NCI-H748 (cell line): Measurements from ENCODE around the gene MAZ.
"Not testable (repeated sequence)": the region's sequence is repeated elsewhere in the genome, so short reads cannot be mapped to it uniquely, and the experiment has no call there.

Experiments used
- DNase-seq: peaks from one replicate; lab custom pipeline; 2025; ENCODE audit not compliant: unreplicated experiment; lab: John Stamatoyannopoulos, UW

The MAZ gene

DNA sequence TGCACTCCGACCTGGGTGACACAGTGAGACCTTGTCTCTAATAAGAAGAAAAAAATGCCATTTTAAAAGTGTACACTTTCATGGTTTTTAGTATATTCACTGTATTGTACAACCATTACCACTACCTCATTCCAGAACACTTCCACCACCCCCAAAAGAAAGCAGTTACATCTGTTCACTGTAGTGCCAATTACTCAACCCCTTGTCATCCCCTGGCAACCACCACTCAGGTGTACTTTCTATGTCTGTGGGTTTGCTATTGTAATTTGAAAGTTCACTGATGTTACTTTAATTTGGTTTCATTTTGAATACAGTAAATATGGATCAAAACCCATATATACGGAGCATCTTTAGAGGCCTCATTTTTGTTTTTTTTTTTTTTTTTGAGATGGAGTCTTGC is 22.2 kb upstream of the MAZ start:
- DNase-seq = no peak

DNA sequence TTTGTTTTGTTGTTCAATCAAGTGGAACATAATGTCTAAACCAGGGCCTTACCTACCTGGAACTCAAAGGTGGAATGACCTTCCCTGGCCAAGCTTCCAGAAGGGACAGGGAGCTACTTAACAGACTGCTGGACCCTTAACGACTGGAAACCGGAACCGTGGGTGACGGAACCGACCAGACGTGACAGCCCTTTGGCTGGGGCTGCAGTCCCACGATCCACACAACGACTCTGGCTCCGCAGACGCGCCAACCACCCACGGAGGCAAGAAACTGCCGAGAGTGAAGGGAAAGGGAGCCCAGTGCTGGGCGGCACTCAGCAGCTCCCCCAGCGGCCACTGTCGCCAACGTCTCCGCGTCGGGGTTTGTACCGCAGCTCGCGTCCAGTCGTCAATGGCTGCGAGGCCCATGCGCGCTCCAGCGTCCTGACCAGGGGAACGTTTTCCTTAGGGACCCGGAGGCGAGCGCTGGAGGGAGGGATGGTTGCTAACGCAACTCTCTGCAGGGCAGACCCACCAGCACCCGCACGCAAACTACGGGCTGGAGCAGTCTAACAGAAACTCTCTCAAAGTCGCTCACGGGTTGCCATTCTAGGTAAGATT is 21.3 kb upstream of the MAZ start:
- DNase-seq = no peak

DNA sequence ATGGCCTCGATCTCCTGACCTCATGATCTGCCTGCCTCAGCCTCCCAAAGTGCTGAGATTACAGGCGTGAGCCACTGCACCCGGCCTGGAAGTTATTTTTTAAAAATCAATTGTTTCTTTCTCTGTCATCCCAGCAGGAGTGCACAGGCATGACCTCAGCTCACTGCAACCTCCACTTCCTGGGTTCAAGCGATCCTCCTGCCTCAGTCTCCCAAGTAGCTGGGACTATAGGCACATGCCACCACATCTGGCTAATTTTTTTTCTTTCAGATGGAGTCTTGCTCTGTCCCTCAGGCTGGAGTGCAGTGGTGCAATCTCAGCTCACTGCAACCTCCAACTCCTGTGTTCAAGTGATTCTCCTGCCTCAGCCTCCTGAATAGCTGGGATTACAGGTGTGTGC is 19.2 kb upstream of the MAZ start:
- DNase-seq = not testable (repeated sequence)

DNA sequence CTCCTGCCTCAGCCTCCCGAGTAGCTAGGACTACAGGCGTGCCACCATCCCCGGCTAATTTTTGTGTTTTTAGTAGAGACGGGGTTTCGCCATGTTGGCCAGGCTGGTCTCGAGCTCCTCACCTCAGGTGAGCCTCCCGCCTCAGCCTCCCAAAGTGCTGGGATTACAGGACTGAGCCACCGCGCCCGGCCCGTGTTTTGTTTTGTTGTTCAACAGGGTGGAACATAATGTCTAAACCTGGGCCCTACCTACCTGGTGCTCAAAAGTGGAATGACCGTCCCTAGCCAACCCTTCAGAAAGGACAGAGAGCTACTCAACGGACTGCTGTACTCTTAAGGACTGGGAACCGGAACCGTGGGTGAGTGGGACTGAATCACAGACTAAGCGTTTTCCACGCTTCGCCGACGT is 16.6 kb upstream of the MAZ start:
- DNase-seq = no peak

DNA sequence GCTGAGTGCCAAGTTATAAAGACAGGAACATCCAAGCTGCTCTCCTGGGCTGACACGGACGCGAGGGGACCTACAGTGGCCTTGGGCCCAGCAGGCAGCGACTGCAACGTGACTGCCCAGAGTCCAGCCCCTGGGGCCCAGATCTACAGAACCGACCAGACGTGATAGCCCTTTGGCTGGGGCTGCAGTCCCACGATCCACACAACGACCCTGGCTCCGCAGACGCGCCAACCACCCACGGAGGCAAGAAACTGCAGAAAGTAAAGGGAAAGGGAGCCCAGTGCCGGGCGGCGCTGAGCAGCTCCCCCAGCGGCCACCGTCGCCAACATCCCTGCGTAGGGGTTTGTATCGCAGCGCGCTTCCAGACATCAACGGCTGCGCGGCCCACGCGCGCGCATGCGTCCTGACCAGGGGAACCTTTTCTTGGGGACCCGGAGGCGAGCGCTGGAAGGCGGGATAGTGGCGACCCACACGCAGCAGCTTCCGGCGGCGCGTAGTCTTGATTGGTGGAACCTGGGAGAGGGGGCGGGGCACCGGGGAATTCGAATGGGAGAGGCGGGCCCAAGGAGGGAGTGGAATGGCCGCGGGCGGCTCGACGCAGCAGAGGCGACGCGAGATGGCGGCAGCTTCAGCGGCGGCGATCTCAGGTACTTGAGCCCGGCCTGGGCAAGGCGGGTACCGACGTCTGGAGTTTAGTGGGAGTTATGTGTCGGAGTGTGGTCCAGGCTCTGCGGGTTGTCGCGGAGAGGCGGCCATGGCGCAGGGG is 16.0 kb upstream of the MAZ start, which contains the start of gene KIF22:
Gene KIF22, plus strand, starts transcription at position 569 of the 766 bp plus-strand sequence. Its CDS starts 9 bp downstream, at position 578.
- DNase-seq = peak; percentile 97

DNA sequence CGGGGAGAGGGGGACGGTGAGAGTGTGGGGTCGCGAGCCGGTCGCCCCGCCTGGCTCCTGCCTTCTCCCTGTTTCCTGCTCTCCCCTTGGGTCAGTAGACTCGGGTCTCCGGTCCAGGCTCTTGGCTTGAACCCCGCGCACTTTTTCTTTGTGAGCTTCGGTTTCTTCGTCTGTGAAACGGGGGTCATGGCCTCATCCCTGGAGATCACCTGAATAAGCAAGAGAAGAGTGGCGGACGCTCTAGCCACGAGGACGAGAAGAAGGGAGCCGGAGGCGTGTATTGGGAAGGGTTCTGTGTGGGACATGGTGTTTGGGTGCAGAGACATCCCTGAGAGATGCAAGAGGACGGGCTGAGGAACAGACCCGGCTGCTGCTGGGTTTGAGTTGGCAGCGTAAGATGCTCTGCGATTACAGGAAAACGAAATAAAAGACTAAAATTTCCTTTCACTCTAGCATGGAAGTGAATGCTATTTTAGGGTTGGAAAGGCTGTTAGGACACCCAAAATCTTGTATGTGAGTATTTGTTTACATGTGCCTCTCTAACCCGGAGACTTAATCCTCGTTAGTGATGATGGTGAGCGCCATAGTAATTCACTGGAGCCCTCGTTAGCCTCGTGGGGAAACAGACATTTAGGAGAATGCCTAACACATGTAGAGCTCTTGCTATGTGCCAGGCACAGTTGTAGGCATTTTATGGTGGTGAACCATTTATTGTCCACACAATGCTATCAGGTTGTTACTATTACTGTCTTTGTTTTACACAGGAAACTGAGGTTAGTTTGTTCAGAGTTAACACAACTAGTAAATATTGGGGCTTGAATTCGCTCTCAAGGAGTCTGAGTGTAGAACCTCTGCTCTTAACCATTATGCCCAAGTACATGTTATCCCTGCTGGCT is 15.1 kb upstream of the MAZ start:
- DNase-seq = peak; percentile 31

DNA sequence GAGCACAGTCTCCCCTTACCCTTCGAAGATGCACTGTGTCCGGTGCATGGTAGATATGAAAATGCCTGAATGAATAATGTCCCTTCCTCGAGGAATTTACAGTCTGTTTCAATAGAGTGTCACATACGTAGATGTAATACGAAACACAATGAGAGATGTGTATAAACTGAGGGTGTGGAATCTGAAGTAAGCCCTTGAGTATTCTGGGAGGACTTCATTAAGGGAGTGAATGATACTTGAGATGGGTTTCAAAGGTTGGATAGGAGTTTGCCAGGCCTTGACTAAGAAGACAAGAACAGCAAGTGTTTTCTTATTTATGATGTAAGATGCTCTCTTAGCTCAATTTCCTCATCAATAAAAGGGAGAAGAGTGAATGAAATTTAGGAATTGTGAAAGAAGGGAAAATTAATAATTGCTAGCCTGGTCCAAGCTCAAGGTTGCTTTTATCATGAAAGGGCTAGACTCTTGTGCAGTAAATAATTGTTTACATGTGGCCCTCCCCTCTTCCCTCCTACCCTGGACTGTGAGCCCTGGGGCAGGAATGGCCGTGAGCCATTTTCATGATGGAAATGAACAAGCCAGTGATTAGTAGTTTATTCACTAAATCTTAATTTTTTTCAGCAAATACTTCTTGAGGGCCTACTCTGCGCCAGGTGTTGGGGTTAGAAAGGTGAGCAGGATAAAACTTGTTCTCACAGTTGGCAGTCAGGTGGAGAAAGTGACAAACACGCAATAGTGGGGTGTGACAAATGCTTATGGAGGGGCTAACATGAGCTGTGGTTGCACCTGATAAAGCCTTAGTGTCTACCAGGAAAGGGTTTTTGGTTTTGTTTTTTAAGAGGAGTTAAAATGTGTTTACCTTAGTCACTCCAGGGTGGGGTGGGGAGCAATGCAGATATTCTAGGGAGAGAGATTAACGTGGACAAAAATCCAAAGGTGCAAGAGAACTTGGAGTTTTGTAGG is 14.2 kb upstream of the MAZ start:
- DNase-seq = no peak

DNA sequence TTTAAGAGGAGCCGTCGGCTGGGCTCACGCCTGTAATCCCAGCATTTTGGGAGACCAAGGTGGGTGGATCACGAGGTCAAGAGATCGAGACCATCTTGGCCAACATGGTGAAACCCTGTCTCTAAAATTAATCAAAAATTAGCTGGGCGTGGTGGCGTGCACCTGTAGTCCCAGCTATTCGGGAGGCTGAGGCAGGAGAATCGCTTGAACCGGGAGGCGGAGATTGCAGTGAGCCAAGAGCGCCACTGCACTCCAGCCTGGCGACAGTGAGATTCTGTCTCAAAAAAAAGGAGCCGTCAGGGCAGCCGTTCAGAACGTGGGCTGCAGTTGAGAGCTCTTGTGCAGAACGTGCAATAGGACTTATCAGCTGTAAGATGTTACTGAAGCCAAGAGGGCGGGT is 13.2 kb upstream of the MAZ start:
- DNase-seq = not testable (repeated sequence)

DNA sequence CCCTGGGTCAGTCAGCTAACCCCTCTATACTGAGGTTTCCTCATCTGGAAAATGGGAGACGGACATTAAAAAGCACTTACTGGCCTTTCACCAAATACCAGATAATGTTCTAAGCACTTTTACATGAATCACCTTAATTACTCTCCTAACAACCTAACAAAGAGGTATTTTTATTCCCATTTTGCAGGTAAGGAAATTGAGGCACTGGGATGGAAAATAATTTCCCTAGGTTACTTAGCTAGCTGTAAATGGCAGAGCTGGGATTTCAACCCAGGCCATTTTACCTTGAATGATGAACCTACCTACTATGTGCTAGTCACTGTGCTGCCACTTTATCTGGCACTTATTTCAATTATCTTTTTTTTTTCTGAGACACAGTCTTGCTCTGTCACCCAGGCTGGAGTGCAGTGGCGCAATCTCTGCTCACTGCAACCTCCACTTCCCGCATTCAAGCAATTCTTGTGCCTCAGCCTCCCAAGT is 12.1 kb upstream of the MAZ start:
- no peak for DNase-seq

DNA sequence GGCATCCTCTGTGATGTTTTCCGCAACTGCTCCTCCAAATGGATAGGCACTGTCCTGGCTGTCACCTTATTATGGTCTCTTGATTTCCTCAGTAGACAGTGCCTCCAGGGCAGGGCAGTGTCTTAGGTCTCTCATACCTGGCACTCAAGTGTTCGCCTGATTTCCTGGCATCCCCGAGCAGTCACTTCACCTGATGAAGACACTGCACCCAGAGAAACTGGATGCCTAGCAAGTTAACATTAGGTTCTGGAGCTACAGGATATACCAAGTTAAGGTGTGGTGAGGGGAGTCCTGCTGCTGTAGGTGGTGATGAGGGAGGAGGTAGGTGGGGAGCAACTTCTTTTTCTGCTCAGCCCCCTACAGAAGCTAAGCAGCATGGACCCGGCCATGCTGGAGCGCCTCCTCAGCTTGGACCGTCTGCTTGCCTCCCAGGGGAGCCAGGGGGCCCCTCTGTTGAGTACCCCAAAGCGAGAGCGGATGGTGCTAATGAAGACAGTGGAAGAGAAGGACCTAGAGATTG is 3.9 kb upstream of the MAZ start:
- no peak for DNase-seq

DNA sequence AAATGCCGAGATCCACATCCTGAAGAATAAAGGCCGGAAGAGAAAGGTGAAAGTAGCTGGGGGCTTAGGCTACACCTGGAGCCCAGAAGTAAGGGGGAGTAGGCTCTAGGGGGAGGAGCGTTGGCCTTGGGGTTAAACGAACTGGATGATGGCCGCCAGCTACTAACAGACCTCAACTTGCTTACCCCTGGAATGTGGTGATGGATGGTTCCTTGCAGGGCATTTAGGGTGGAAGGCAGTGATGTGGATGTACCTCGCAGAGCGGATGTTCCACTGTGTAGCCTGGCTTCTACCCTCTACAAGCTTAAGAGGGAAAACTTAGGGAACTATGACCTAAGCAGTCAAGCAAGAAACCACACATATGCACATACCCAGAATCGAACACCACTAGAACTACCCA is 2.3 kb upstream of the MAZ start:
- DNase-seq = no peak

DNA sequence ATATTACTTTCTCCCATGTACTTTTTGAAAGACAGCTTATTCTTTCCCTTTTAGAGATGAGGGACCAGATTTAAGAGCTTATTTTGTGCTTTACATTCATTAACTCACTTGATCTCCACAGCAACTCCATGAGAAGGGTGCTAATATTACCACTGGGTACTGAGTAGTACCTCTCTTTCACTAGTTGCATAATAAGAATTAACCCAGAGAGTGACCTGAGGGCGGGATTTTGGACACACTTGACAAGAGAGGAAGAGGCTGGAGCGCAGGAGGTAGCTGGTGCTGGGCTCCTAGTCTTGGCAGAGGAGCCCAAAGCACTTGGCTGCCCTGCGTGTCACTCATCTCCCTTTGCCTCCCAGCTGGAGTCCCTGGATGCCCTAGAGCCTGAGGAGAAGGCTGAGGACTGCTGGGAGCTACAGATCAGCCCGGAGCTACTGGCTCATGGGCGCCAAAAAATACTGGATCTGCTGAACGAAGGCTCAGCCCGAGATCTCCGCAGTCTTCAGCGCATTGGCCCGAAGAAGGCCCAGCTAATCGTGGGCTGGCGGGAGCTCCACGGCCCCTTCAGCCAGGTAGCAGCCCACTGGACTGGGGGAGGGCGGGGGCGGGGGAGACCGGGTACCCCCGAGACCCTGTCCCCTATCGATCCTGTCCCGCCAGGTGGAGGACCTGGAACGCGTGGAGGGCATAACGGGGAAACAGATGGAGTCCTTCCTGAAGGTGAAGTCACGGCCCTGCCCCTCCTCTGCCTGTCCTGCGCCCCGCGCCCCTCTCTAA is 1.7 kb upstream of the MAZ start:
- peak; percentile 45 for DNase-seq

DNA sequence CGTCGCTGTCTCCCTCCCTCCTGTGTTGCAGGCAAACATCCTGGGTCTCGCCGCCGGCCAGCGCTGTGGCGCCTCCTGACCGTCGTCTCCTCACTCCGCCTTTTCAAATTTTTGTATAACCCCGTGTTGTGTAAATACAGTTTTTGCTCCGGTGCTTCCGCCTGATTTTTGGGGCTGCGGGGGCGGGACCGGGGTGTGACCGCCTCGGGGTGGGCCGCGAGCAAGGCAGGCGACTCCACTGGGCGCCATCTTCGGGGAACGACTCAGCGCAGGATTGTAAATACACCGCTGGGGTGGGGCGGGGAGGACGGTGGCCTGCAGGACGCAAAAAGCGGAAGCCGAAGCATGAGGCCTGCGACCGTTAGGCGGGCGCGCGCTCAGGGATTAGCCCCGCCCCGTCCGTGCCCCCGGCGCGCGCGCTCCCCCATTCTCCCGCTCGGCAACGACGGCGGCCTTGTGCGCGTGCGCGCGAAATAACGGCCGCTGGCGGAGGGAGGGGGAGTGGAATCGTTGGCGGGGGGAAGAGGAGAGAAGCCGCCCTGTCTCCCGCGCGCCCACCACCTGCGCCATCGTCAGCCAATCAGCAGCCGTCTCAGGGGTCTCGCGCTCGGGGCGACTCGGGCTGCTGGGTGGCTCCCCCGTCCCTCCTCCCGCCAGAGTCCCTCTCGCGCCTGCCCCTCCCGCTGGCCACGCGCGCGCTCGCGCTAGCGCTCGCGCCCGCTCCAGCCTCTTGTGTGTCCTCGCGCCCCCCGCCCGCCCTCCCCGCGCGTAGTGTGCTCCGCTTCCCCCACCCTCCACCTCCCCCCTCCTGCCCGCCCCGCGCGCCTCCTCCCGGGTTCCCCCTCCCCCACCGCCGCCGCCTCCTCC is 864 bp upstream of the MAZ start:
- DNase-seq = peak; percentile 99

DNA sequence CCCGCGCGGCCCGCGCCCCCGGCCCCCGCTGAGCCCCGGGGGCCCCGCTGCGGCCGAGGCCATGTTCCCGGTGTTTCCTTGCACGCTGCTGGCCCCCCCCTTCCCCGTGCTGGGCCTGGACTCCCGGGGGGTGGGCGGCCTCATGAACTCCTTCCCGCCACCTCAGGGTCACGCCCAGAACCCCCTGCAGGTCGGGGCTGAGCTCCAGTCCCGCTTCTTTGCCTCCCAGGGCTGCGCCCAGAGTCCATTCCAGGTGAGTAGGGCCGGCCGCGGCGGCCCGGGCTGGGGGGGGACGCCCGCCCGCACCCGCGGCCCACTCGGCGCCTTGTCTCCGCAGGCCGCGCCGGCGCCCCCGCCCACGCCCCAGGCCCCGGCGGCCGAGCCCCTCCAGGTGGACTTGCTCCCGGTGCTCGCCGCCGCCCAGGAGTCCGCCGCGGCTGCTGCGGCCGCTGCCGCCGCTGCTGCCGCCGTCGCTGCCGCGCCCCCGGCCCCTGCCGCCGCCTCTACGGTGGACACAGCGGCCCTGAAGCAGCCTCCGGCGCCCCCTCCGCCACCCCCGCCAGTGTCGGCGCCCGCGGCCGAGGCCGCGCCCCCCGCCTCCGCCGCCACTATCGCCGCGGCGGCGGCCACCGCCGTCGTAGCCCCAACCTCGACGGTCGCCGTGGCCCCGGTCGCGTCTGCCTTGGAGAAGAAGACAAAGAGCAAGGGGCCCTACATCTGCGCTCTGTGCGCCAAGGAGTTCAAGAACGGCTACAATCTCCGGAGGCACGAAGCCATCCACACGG is 504 bp downstream of the MAZ start:
- peak; percentile 85 for DNase-seq

DNA sequence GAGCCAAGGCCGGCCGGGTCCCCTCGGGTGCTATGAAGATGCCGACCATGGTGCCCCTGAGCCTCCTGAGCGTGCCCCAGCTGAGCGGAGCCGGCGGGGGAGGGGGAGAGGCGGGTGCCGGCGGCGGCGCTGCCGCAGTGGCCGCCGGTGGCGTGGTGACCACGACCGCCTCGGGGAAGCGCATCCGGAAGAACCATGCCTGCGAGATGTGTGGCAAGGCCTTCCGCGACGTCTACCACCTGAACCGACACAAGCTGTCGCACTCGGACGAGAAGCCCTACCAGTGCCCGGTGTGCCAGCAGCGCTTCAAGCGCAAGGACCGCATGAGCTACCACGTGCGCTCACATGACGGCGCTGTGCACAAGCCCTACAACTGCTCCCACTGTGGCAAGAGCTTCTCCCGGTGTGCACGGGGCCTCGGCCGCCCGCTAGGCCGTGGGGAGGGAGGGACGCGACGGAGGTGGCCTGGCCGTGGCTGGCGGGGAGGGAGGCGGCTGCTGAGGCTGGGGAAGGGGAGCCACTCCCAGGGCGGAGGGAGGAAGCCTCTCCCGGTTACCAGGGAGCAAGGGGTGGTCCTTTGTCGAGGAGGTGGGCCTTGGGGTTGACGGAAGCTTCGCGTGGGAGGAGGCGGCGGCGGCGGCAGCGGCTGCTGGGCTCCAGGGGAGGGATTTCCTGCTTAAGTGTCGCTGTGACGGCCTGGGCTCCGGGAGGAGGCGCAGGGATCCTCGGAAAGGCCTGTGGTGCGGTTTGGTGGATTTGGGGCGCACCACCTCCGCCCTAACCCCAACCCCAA is 1.3 kb downstream of the MAZ start:
- DNase-seq = peak; percentile 87

DNA sequence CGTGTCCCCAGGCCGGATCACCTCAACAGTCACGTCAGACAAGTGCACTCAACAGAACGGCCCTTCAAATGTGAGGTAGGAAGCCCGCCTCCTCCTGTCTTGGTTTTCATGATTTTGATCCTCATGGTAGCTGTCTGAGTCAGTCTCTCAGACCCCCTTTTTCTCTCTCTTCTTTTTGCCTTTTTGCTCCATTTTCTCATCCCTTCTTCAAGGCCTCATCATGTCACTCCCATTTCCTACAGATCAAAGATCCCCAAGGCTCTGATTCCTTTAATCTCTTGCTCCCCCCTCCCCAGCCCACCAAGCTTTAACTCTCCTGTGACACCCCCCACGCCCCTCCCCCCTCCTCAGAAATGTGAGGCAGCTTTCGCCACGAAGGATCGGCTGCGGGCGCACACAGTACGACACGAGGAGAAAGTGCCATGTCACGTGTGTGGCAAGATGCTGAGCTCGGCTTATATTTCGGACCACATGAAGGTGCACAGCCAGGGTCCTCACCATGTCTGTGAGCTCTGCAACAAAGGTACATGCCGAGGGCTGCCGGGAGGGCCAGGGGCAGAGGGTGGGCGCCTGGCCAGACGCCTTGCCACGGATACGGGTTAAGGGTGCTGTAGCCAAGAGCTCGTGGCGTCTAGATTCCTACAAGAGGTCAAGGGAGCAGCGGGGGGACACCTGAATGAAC is 2.0 kb downstream of the MAZ start:
- DNase-seq = no peak
